ENCODE data around the gene GOLGA8A. TPM values are rescaled to one million over a fixed set of nuclear protein-coding genes. Genes with fewer than 3 reads are reported as not detected.

The GOLGA8A gene
- total RNA-seq, 4 donors from 2014 or later, result 0.85 to 7.0 (median 3.1) TPM

DNA sequence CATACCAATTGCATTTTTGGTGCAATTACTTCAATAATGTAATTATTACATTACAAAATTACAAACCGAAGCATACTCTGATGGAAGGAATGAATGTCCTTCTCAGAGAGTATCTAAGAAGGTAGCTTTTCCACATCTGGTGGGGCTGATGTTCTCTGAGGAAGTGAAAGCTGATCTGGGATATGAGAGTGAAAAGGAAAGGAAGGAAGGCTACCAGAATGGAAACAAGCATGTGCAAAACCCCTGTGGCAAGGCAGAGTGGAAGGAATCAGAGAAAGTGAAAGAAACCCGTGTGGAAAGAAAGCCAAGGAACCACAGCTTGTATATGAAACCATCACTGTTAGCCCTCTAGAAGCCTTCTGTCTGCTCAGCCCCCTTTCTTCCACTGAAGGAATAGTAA is 35.3 kb upstream of the GOLGA8A start:
- no peaks in the 10 kb centered on the region for H3K9me3 ChIP-seq
- no peak overlapping the region for H3K27ac ChIP-seq
- no peak overlapping the region for H3K4me3 ChIP-seq
- no peaks in the 10 kb centered on the region for H3K4me1 ChIP-seq
- in situ Hi-C loops (cut with MboI; ENCODE audit: low sequenced_read_pairs in 4 of 4) (no loop called here), intact Hi-C loops (cut with DNase I; ENCODE audit: low total_unique reads) (no loop called here)
- no peaks in the 10 kb centered on the region for H3K27me3 ChIP-seq
- TF ChIP-seq, protein P1, sequence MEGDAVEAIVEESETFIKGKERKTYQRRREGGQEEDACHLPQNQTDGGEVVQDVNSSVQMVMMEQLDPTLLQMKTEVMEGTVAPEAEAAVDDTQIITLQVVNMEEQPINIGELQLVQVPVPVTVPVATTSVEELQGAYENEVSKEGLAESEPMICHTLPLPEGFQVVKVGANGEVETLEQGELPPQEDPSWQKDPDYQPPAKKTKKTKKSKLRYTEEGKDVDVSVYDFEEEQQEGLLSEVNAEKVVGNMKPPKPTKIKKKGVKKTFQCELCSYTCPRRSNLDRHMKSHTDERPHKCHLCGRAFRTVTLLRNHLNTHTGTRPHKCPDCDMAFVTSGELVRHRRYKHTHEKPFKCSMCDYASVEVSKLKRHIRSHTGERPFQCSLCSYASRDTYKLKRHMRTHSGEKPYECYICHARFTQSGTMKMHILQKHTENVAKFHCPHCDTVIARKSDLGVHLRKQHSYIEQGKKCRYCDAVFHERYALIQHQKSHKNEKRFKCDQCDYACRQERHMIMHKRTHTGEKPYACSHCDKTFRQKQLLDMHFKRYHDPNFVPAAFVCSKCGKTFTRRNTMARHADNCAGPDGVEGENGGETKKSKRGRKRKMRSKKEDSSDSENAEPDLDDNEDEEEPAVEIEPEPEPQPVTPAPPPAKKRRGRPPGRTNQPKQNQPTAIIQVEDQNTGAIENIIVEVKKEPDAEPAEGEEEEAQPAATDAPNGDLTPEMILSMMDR (IDR thresholded peaks at IDR 0.05 in 4 of 5, conservative IDR thresholded peaks at IDR 0.05 in 1 of 5), result no peak
- no peak for TF ChIP-seq POLR2A (IDR thresholded peaks at IDR 0.05)
- DNase-seq (no peak), ATAC-seq (no peak)
- H3K36me3 ChIP-seq, result no peaks in the 10 kb centered on the region

DNA sequence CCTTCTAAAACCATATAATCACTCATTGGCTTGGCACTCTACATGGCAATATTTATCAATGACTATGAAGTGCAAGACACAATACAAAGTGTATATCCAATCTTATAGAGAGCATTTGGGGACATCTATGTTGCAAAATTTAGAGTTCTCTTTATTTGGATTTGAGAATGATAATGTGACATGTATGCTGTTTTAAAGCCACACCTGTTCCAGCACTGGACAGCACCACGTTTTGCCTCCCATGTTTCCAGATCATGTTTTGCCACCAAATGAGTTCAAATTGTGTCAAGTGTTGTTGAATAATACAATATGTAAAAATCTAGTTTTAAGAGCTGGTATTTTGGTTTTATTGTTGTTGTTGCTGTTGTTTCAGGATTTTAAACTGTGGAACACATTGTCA is 33.3 kb upstream of the GOLGA8A start:
- Histone ChIP-seq H3K4me1 (no peaks in the 10 kb centered on the region), H3K27me3 (no peaks in the 10 kb centered on the region), H3K36me3 (no peaks in the 10 kb centered on the region), H3K4me3 (no peak overlapping the region), H3K27ac (no peak overlapping the region), H3K9me3 (no peaks in the 10 kb centered on the region)
- ATAC-seq, result no peak
- in situ Hi-C loops (cut with MboI; ENCODE audit: low sequenced_read_pairs in 4 of 4) (no loop called here), intact Hi-C loops (cut with DNase I; ENCODE audit: low total_unique reads) (no loop called here)
- no peak for TF ChIP-seq POLR2A (IDR thresholded peaks at IDR 0.05)
- TF ChIP-seq, protein P1 (IDR thresholded peaks at IDR 0.05 in 4 of 5, conservative IDR thresholded peaks at IDR 0.05 in 1 of 5), result no peak
- no peak for DNase-seq

DNA sequence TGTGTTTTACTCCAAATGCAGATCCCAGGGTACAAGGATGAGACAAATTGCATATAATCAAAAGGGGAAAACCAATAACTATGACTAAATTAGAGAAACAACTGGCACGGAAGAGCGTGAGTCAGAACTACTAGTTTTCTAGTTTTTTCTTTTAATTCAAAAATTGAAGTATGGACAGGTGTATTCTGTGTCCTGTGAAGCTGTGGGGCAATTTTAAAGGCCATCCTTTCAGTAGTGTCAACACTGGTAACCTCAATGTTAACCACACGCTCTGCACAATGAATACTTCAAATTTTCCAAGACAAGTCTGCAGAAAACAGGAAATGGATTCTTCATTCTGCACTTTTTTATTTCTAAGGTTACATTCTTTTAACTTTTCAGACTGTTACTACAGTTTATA is 32.5 kb upstream of the GOLGA8A start:
- no peaks in the 10 kb centered on the region for H3K27me3 ChIP-seq
- H3K4me3 ChIP-seq, result no peak overlapping the region
- TF ChIP-seq POLR2A (IDR thresholded peaks at IDR 0.05), result no peak
- TF ChIP-seq, protein P1 (IDR thresholded peaks at IDR 0.05 in 4 of 5, conservative IDR thresholded peaks at IDR 0.05 in 1 of 5), result no peak
- H3K4me1 ChIP-seq, result no peaks in the 10 kb centered on the region
- H3K36me3 ChIP-seq, result no peaks in the 10 kb centered on the region
- DNase-seq, result no peak
- intact Hi-C loops (cut with DNase I; ENCODE audit: low total_unique reads) (no loop called here), in situ Hi-C loops (cut with MboI; ENCODE audit: low sequenced_read_pairs in 4 of 4) (no loop called here)
- H3K9me3 ChIP-seq, result no peaks in the 10 kb centered on the region
- ATAC-seq, result no peak
- H3K27ac ChIP-seq, result no peak overlapping the region

DNA sequence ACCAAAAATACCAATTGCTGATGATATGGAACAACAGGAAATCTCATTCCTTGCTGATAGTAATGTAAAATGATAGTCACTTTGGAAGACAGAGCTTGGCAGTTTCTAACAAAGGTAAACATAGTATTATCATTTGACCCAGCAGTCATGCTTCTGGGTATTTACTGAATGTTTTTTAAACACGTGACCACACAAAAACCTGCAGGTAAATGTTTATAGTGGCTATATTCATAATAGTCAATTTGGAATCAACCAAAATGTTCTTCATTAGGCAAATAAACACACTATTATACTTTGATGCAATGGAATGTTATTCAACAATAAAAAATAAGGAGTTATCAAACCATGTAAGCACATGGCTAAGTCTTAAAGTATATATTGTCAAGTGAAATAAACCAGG is 24.1 kb upstream of the GOLGA8A start:
- TF ChIP-seq, protein P1 (IDR thresholded peaks at IDR 0.05 in 4 of 5, conservative IDR thresholded peaks at IDR 0.05 in 1 of 5), result no peak
- TF ChIP-seq POLR2A (IDR thresholded peaks at IDR 0.05), result no peak
- no peak for DNase-seq
- no peak for ATAC-seq
- no peak overlapping the region for H3K4me3 ChIP-seq
- no peaks in the 10 kb centered on the region for H3K36me3 ChIP-seq
- no peak overlapping the region for H3K27ac ChIP-seq
- no peaks in the 10 kb centered on the region for H3K27me3 ChIP-seq
- H3K4me1 ChIP-seq, result no peaks in the 10 kb centered on the region
- intact Hi-C loops (cut with DNase I; ENCODE audit: low total_unique reads) (no loop called here), in situ Hi-C loops (cut with MboI; ENCODE audit: low sequenced_read_pairs in 4 of 4) (no loop called here)
- H3K9me3 ChIP-seq, result no peaks in the 10 kb centered on the region

DNA sequence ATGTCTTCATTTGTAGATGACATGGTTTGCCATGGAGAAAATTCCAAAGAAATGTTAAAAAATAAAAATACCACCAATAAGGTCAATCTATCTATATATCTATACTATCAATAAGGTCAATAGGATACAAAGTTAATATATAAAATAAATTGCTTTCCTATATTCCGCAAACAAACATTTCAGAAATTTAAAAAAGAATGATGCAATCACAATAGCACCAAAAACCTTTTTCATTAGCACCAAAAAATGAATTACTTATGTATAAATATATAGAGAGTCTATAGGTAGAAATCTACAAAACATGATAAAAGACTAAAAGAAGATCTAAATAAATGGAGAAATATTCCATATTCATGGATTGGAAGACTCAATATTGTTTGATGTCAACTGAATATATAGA is 22.8 kb upstream of the GOLGA8A start:
- no peaks in the 10 kb centered on the region for H3K9me3 ChIP-seq
- no peak for ATAC-seq
- intact Hi-C loops (cut with DNase I; ENCODE audit: low total_unique reads), result no loop called here
- H3K27ac ChIP-seq, result no peak overlapping the region
- H3K27me3 ChIP-seq, result no peaks in the 10 kb centered on the region
- in situ Hi-C loops (cut with MboI; ENCODE audit: low sequenced_read_pairs in 4 of 4), result no loop called here
- no peak for DNase-seq
- no peak overlapping the region for H3K4me3 ChIP-seq
- no peaks in the 10 kb centered on the region for H3K4me1 ChIP-seq
- TF ChIP-seq, protein P1 (IDR thresholded peaks at IDR 0.05 in 4 of 5, conservative IDR thresholded peaks at IDR 0.05 in 1 of 5), result no peak
- no peak for TF ChIP-seq POLR2A (IDR thresholded peaks at IDR 0.05)
- no peaks in the 10 kb centered on the region for H3K36me3 ChIP-seq
